NB4 (cell line): ENCODE measurements around the gene AVEN.

Experiments
- CTCF ChIP-seq: IDR thresholded peaks from one replicate; pipeline ENCODE4 v1.5.1; 2012; ENCODE audit warnings: low read depth, low read length
- POLR2A ChIP-seq: IDR thresholded peaks from 2 replicates; pipeline ENCODE4 v1.6.1; 2011; ENCODE audit warnings: mild to moderate bottlenecking; ENCODE audit not compliant: insufficient read length; ENCODE audit errors: extremely low read depth

GRCh38 chr15:34046471-34047145 lies 7.6 kb upstream of the AVEN start:
- TF ChIP-seq CTCF (no peak), POLR2A (peak; percentile 48)
